GM23248 (cell line): Measurements from ENCODE around the gene DCAF7. TPM values are rescaled to one million over a fixed set of nuclear protein-coding genes. Genes with fewer than 3 reads are reported as not detected.

Experiments used
- DNase-seq: peaks from one replicate; pipeline ENCODE4 v3.0.0-alpha.2; 2015
- H2AFZ ChIP-seq: fragments of 200-600 bp; sonication (generic); 2 replicates; pipeline ENCODE4 v1.6.1; 2016; ENCODE audit warnings: antibody characterized with exemption
- H3F3A ChIP-seq: fragments of 200-600 bp; sonication (generic); 2 replicates; pipeline ENCODE4 v1.6.1; 2016; ENCODE audit warnings: mild to moderate bottlenecking, antibody characterized with exemption, mixed run types; ENCODE audit not compliant: insufficient read depth
- H3K27ac ChIP-seq: fragments of 200-600 bp; sonication (generic); 2 replicates; pipeline ENCODE4 v1.5.1; 2016; ENCODE audit warnings: mild to moderate bottlenecking
- H3K27me3 ChIP-seq: fragments of 200-600 bp; sonication (generic); replicated peaks from 2 replicates; pipeline ENCODE4 v1.6.1; 2016; ENCODE audit warnings: mild to moderate bottlenecking; ENCODE audit not compliant: insufficient read depth
- H3K36me3 ChIP-seq: fragments of 200-600 bp; sonication (generic); 2 replicates; pipeline ENCODE4 v1.6.1; 2016; ENCODE audit warnings: low read depth, mild to moderate bottlenecking
- H3K4me1 ChIP-seq: fragments of 200-600 bp; sonication (generic); 2 replicates; pipeline ENCODE4 v1.6.1; 2016; ENCODE audit warnings: mild to moderate bottlenecking; ENCODE audit not compliant: insufficient read depth
- H3K4me2 ChIP-seq: fragments of 200-600 bp; sonication (generic); one replicate; pipeline ENCODE4 v1.6.1; 2016; ENCODE audit warnings: mild to moderate bottlenecking; ENCODE audit not compliant: unreplicated experiment
- H3K4me3 ChIP-seq: fragments of 200-600 bp; sonication (generic); 2 replicates; pipeline ENCODE4 v1.5.1; 2016; ENCODE audit warnings: mild to moderate bottlenecking
- H3K79me2 ChIP-seq: fragments of 200-600 bp; sonication (generic); 2 replicates; pipeline ENCODE4 v1.6.1; 2016; ENCODE audit warnings: mild to moderate bottlenecking; ENCODE audit not compliant: insufficient read depth
- H3K9ac ChIP-seq: fragments of 200-600 bp; sonication (generic); 2 replicates; pipeline ENCODE4 v1.6.1; 2016; ENCODE audit warnings: mild to moderate bottlenecking
- H3K9me2 ChIP-seq: fragments of 200-600 bp; sonication (generic); 2 replicates; pipeline ENCODE4 v1.6.1; 2016; ENCODE audit warnings: mixed run types, mild to moderate bottlenecking, moderate library complexity; ENCODE audit not compliant: insufficient read depth
- H3K9me3 ChIP-seq: fragments of 200-600 bp; sonication (generic); one replicate; pipeline ENCODE4 v1.6.1; 2017; ENCODE audit warnings: low read depth
- H4K20me1 ChIP-seq: fragments of 200-600 bp; sonication (generic); 2 replicates; pipeline ENCODE4 v1.6.0; 2016; ENCODE audit not compliant: insufficient read depth
- EZH2 ChIP-seq: fragments of 200-600 bp; sonication (generic); IDR thresholded peaks from 2 replicates; pipeline ENCODE4 v1.6.1; 2018; ENCODE audit warnings: antibody characterized with exemption, mild to moderate bottlenecking; ENCODE audit not compliant: insufficient read depth, poor library complexity, severe bottlenecking
- EZH2phosphoT487 ChIP-seq: fragments of 200-600 bp; sonication (generic); IDR thresholded peaks from 2 replicates; pipeline ENCODE4 v1.6.1; 2018; ENCODE audit warnings: antibody characterized with exemption, moderate library complexity, mild to moderate bottlenecking, low read depth; ENCODE audit not compliant: insufficient read depth
- WGBS, 2 experiments: methylation state at CpG; one replicate each; pipeline ENCODE4 v1.1.6; 2015 to 2017; ENCODE audit warnings: low lambda C conversion rate in 2 of 2, low coverage in 1 of 2; ENCODE audit errors: missing lambda C conversion rate in 2 of 2; 5-methylcytosine and 5-hydroxymethylcytosine counted together
- in situ Hi-C: fragments of 300-500 bp; cut with MboI; formaldehyde crosslinking; loops from 2 replicates; pipeline ENCODE4 v1.15.0; 2020
- polyA plus RNA-seq: library from polyadenylated mRNA; unstranded; fragments of >200 nt; fragmentation: Nextera tagmentation; extraction: Ambion mirVana; gene quantifications from 2 replicates; pipeline ENCODE4 v1.2.1, GENCODE V29; 2016
- total RNA-seq: library from RNA; depleted of rRNA; stranded (reverse); fragments of >200 nt; shearing (Covaris generic); gene quantifications from 2 replicates; pipeline ENCODE4 v1.2.3, GENCODE V29; 2014

Gene DCAF7
- total and polyA plus RNA-seq, 2 experiments from 2014 or later = 21.2 to 38.2 TPM

DNA sequence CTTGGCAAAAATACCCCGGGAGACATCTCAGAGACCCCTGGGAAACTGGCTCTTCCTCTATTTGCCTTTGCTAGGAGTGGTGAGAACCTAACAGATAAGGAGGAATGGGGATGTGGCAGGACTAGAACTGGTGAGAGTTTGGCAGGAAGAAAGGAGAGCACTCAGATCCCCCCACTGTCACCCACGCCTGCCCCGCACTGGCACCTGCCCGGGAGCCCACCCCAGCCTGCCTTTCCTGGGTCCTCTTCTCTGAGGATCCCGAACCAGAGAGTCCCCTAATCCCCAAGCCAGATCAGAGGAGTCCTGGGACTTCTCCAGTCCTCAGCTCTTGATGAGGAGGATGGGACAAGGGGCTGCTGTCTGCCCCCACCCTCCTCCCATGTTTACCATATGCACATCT lies 23.4 kb upstream of the DCAF7 start:
- no peak overlapping the region for H3K9ac ChIP-seq
- no peaks in the 10 kb centered on the region for H3K9me3 ChIP-seq
- in situ Hi-C loops = no loop called here
- H3K36me3 ChIP-seq = no peaks in the 10 kb centered on the region
- H3K79me2 ChIP-seq = no peaks in the 10 kb centered on the region
- no peaks in the 10 kb centered on the region for H4K20me1 ChIP-seq
- H3K4me1 ChIP-seq = no peaks in the 10 kb centered on the region
- H3K4me2 ChIP-seq = no peak overlapping the region
- no peaks in the 10 kb centered on the region for H3K9me2 ChIP-seq
- TF ChIP-seq EZH2 = no peak
- TF ChIP-seq EZH2phosphoT487 = no peak
- no peak for DNase-seq
- 44 to 47% methylated on average over 5 of the region's 5 CpGs for WGBS, 2 experiments
- H2AFZ ChIP-seq = no peak overlapping the region
- no peaks in the 10 kb centered on the region; the same call in none of the 2 replicates for H3K27me3 ChIP-seq
- no peak overlapping the region for H3K27ac ChIP-seq
- no peaks in the 10 kb centered on the region for H3F3A ChIP-seq
- H3K4me3 ChIP-seq = no peak overlapping the region

DNA sequence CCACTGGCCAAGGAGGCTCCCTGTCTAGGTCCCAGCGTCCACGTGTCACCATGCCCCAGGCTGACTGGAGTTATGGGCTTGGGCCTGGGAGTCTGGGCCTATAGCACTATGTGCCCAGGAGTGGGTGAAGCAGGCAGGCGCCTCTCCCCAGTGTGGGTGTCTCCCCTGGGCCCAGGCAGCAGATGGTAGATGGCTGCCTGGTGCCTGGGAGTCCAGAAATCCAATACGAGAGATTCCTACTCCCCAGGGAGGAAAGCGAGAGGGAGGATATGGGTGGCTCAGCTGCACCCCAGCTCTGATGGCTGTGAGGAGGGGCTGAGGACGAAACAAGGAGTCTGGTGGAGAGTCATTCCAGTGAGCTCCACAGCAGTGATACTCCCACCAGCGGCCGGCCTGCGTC lies 22.1 kb upstream of the DCAF7 start:
- Histone ChIP-seq H3K36me3 (no peaks in the 10 kb centered on the region), H3K4me1 (no peaks in the 10 kb centered on the region), H3K9me3 (no peaks in the 10 kb centered on the region), H3K4me3 (no peak overlapping the region), H3K9me2 (no peaks in the 10 kb centered on the region), H3K27ac (no peak overlapping the region), H3F3A (no peaks in the 10 kb centered on the region), H2AFZ (no peak overlapping the region), H3K79me2 (no peaks in the 10 kb centered on the region), H3K9ac (no peak overlapping the region), H3K4me2 (no peak overlapping the region), H4K20me1 (no peaks in the 10 kb centered on the region), H3K27me3 (no peaks in the 10 kb centered on the region; the same call in none of the 2 replicates)
- no peak for DNase-seq
- TF ChIP-seq EZH2phosphoT487 (no peak), EZH2 (no peak)
- in situ Hi-C loops = no loop called here
- WGBS, 2 experiments = 67 to 70% methylated on average over 8 to 9 of the region's 9 CpGs

DNA sequence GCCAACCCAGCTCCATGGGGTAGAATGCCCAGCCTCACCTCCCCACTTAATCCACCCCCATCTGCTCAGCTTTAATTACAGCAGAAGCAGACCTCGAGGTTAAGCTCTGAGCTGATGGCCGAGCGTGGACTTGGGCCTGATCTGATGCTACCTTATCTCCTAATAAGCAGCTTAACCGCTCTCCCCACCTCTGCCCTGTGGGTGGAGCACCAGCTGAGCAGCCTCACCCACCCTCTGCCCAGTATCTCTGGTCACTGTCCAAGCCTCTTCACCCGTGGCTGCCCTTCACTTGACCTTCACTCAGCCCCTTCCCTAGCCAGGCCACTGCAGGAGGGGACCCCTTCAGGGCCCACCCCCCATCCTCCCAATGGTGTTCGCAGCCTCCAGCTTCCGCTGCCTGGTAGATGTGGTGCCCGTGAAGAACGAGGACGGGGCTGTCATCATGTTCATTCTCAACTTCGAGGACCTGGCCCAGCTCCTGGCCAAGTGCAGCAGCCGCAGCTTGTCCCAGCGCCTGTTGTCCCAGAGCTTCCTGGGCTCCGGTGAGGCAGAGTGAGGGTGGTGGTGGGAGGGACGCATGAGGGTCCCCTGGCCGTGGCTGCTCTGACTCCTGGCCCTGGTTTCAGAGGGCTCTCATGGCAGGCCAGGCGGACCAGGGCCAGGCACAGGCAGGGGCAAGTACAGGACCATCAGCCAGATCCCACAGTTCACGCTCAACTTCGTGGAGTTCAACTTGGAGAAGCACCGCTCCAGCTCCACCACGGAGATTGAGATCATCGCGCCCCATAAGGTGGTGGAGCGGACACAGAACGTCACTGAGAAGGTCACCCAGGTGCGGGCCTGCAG lies 20.3 kb upstream of the DCAF7 start:
- H3K79me2 ChIP-seq = no peaks in the 10 kb centered on the region
- H3K4me3 ChIP-seq = no peak overlapping the region
- H3K36me3 ChIP-seq = no peaks in the 10 kb centered on the region
- no peaks in the 10 kb centered on the region for H3F3A ChIP-seq
- no peaks in the 10 kb centered on the region; the same call in none of the 2 replicates for H3K27me3 ChIP-seq
- 65 to 68% methylated on average over 26 of the region's 26 CpGs for WGBS, 2 experiments
- no peak overlapping the region for H3K4me2 ChIP-seq
- no peak overlapping the region for H3K9ac ChIP-seq
- no peaks in the 10 kb centered on the region for H3K9me3 ChIP-seq
- in situ Hi-C loops = no loop called here
- no peaks in the 10 kb centered on the region for H3K4me1 ChIP-seq
- H3K9me2 ChIP-seq = no peaks in the 10 kb centered on the region
- no peaks in the 10 kb centered on the region for H4K20me1 ChIP-seq
- TF ChIP-seq EZH2 (no peak), EZH2phosphoT487 (no peak)
- no peak overlapping the region for H2AFZ ChIP-seq
- H3K27ac ChIP-seq = no peak overlapping the region
- DNase-seq = no peak

DNA sequence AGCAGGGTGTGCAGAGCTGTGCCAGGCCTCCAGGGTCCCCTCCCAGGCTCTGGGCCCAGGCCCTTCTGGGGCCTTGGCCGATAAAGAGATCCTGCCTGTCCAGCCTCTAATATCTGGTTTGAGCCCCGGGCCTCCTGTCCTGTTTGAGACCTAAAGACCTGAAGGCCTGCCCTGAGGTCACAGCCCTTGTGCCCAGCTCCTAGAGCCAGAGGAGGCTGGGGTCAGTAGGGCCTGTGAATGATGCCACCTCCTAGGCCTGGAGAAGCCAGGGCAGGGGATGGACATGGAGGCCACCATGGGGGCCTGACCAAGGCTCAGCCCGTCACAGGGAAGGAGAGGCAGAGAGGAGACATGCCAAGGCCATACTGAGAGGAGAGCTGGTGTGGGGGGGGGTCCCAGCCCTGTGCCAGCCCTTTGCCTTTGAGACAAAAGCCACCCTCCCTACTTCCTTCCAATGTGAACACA lies 19.7 kb upstream of the DCAF7 start:
- no peak overlapping the region for H3K4me2 ChIP-seq
- no peaks in the 10 kb centered on the region for H3K4me1 ChIP-seq
- WGBS, 2 experiments = 63 to 65% methylated on average over 3 of the region's 3 CpGs
- in situ Hi-C loops = no loop called here
- H3K9ac ChIP-seq = no peak overlapping the region
- no peaks in the 10 kb centered on the region for H3K9me2 ChIP-seq
- H3F3A ChIP-seq = no peaks in the 10 kb centered on the region
- H3K4me3 ChIP-seq = no peak overlapping the region
- no peak overlapping the region for H2AFZ ChIP-seq
- no peaks in the 10 kb centered on the region; the same call in 1 of the 2 replicates for H3K27me3 ChIP-seq
- no peaks in the 10 kb centered on the region for H3K9me3 ChIP-seq
- no peaks in the 10 kb centered on the region for H3K36me3 ChIP-seq
- no peak overlapping the region for H3K27ac ChIP-seq
- TF ChIP-seq EZH2 (no peak), EZH2phosphoT487 (no peak)
- DNase-seq = no peak
- no peaks in the 10 kb centered on the region for H4K20me1 ChIP-seq
- no peaks in the 10 kb centered on the region for H3K79me2 ChIP-seq
